Trophoblast cell (in vitro differentiated cells and primary cell): ENCODE results near the gene LCN12.
A peak's percentile ranks its signal among the peaks of the same experiment; 100 is the strongest.

Experiments
- DNase-seq, 2 donors: peaks; one replicate each; pipeline ENCODE4 v3.0.0-alpha.2; 2016
- H2AFZ ChIP-seq: 2 replicates; pipeline ENCODE4 v1.6.1; 2013; ENCODE audit warnings: low read length, moderate library complexity, mild to moderate bottlenecking; ENCODE audit not compliant: insufficient read depth, poor library complexity
- H2AK5ac ChIP-seq: 2 replicates; pipeline ENCODE4 v1.6.1; 2013; ENCODE audit warnings: mild to moderate bottlenecking, low read length
- H2BK120ac ChIP-seq: 2 replicates; pipeline ENCODE4 v1.6.1; 2013; ENCODE audit warnings: low read length, mild to moderate bottlenecking, moderate library complexity; ENCODE audit not compliant: insufficient read depth, poor library complexity
- H2BK12ac ChIP-seq: 2 replicates; pipeline ENCODE4 v1.6.1; 2013; ENCODE audit warnings: mild to moderate bottlenecking, low read length, moderate library complexity
- H2BK5ac ChIP-seq: 2 replicates; pipeline ENCODE4 v1.6.1; 2013; ENCODE audit warnings: low read length, low read depth, moderate library complexity, mild to moderate bottlenecking; ENCODE audit not compliant: poor library complexity
- H3K14ac ChIP-seq: 2 replicates; pipeline ENCODE4 v1.6.1; 2013; ENCODE audit warnings: mild to moderate bottlenecking, low read length
- H3K18ac ChIP-seq: 2 replicates; pipeline ENCODE4 v1.6.1; 2013; ENCODE audit warnings: mild to moderate bottlenecking, low read length
- H3K23ac ChIP-seq: 2 replicates; pipeline ENCODE4 v1.6.1; 2013; ENCODE audit warnings: low read length
- H3K27ac ChIP-seq: 2 replicates; pipeline ENCODE4 v1.5.1; 2013; ENCODE audit warnings: low read depth, mild to moderate bottlenecking, inconsistent platforms, low read length, moderate library complexity
- H3K27me3 ChIP-seq: 2 replicates; pipeline ENCODE4 v1.6.1; 2013; ENCODE audit warnings: inconsistent platforms, mild to moderate bottlenecking, low read length, moderate library complexity; ENCODE audit not compliant: insufficient read depth
- H3K36me3 ChIP-seq, 2 experiments: 1 replicate in 1 of 2; 2 replicates in 1 of 2; pipeline ENCODE4 v1.6.1; 2013; ENCODE audit warnings: low read length in 2 of 2, mild to moderate bottlenecking in 2 of 2, moderate library complexity in 1 of 2; ENCODE audit not compliant: insufficient read depth in 2 of 2, control insufficient read depth in 1 of 2
- H3K4ac ChIP-seq: 2 replicates; pipeline ENCODE4 v1.6.1; 2013; ENCODE audit warnings: low read depth, mild to moderate bottlenecking, low read length, moderate library complexity
- H3K4me1 ChIP-seq, 2 experiments: 1 replicate in 1 of 2; 2 replicates in 1 of 2; pipeline ENCODE4 v1.6.1; 2013; ENCODE audit warnings: low read length in 2 of 2, mild to moderate bottlenecking in 2 of 2, moderate library complexity in 1 of 2; ENCODE audit not compliant: insufficient read depth in 2 of 2, control insufficient read depth in 1 of 2
- H3K4me2 ChIP-seq: 2 replicates; pipeline ENCODE4 v1.6.1; 2013; ENCODE audit warnings: inconsistent platforms, mild to moderate bottlenecking, low read length, moderate library complexity
- H3K4me3 ChIP-seq: 2 replicates; pipeline ENCODE4 v1.5.1; 2013; ENCODE audit warnings: mild to moderate bottlenecking, low read depth, low read length, inconsistent platforms
- H3K79me1 ChIP-seq: one replicate; pipeline ENCODE4 v1.6.1; 2013; ENCODE audit warnings: low read length
- H3K79me2 ChIP-seq: 2 replicates; pipeline ENCODE4 v1.6.1; 2013; ENCODE audit warnings: low read length, mild to moderate bottlenecking; ENCODE audit not compliant: control insufficient read depth, insufficient read depth, poor library complexity
- H3K9ac ChIP-seq: 2 replicates; pipeline ENCODE4 v1.6.1; 2013; ENCODE audit warnings: mild to moderate bottlenecking, low read length
- H3K9me3 ChIP-seq: 2 replicates; pipeline ENCODE4 v1.6.1; 2013; ENCODE audit warnings: low read depth, mild to moderate bottlenecking, control low read depth, inconsistent platforms, low read length; ENCODE audit not compliant: insufficient read depth
- H4K12ac ChIP-seq: 2 replicates; pipeline ENCODE4 v1.6.1; 2013; ENCODE audit warnings: low read depth, mild to moderate bottlenecking, low read length, moderate library complexity
- H4K8ac ChIP-seq: 2 replicates; pipeline ENCODE4 v1.6.1; 2013; ENCODE audit warnings: low read depth, mild to moderate bottlenecking, low read length, moderate library complexity
- H4K91ac ChIP-seq: one replicate; pipeline ENCODE4 v1.6.1; 2013; ENCODE audit warnings: low read depth, mild to moderate bottlenecking, low read length, moderate library complexity
- WGBS: extraction: QIAGEN DNeasy Blood & Tissue Kit; methylation state at CpG from one replicate; pipeline ENCODE4 v1.1.7; 2013; ENCODE audit warnings: missing lambda C conversion rate; ENCODE audit not compliant: insufficient read length, insufficient coverage; ENCODE audit errors: extremely low coverage; 5-methylcytosine and 5-hydroxymethylcytosine counted together

Gene LCN12

DNA sequence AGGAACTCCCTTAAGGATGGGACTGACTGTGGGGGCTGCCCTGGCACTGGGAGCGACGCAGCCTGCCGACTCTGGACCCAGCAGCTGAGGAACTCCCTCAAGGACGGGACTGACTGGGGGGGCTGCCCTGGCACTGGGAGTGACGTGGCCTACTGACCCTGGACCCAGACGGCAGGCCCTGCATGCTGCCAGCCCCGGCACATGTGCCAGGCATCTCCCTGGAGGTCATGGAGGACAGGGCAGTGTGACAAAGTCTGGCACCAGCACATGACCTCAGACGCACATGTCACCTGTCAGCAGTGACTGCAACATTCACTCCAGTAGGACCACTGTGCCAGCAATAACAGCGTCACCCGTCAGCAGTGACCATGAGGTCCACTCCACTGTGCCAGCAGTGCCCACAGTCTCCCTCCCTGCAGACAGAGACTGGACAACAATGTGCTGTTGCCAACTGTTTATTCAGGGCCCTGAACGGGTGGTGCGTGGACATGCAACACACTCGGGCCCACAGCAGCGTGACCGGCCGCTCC, 12.0 kb upstream of the LCN12 start:
- no peak overlapping the region for H4K91ac ChIP-seq
- no peak overlapping the region for H3K4ac ChIP-seq
- H3K23ac ChIP-seq, result no peak overlapping the region
- no peak overlapping the region for H3K4me2 ChIP-seq
- no peak overlapping the region for H3K18ac ChIP-seq
- no peak overlapping the region for H2AK5ac ChIP-seq
- no peak overlapping the region for H2AFZ ChIP-seq
- no CpG with 5 or more reads among the region's 16 CpGs for WGBS
- no peak for DNase-seq
- H4K8ac ChIP-seq, result no peak overlapping the region
- no peak overlapping the region for H2BK12ac ChIP-seq
- no peak overlapping the region for H2BK5ac ChIP-seq
- H3K9ac ChIP-seq, result no peak overlapping the region
- peaks cover 4% of the 10 kb centered on the region for H3K9me3 ChIP-seq
- H3K27ac ChIP-seq, result no peak overlapping the region
- H3K79me2 ChIP-seq, result peaks cover 13% of the 10 kb centered on the region
- H3K14ac ChIP-seq, result no peak overlapping the region
- peaks cover 49 to 51% of the 10 kb centered on the region in 2 experiments for H3K36me3 ChIP-seq
- no peak overlapping the region for H3K4me3 ChIP-seq
- no peaks in the 10 kb centered on the region for H3K27me3 ChIP-seq
- no peak overlapping the region for H4K12ac ChIP-seq
- peaks cover 8 to 13% of the 10 kb centered on the region in 2 experiments for H3K4me1 ChIP-seq
- peaks cover 11% of the 10 kb centered on the region for H3K79me1 ChIP-seq
- H2BK120ac ChIP-seq, result no peak overlapping the region

DNA sequence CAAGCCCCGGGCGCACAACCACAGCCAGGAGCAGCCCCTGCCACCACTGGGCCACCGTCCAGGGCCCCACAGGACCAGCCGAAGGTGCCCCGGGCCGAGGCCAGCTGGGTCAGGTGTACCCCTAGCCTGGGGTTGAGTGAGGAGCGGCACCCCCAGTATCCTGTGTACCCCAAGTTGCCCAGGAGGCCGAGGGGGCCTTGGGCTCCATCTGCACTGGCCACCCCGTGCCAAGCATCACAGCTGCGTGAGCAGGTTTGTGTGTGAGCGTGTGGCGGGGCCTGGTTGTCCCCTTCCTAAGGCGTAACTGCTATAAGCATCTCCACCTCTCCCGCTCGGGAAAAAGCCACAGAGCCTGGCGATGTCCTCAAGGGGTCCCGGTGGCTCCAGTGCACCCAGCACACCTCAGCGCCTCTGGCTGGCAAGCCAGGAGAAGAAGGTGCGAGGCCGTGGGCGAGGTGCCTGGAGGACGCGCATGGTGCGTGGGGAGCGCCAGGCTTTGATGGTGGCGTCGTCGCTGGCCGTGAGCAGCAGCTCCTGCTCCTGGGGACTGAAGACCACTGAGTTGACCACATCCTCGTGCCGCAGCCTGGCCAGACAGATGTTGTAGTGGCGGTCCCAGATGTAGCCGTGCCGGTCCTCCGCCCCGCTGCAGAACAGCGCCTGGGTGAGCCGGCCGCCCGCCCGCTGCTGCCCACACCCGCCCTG, 11.4 kb upstream of the LCN12 start:
- Histone ChIP-seq H3K4me2 (no peak overlapping the region), H2AK5ac (no peak overlapping the region), H4K12ac (no peak overlapping the region), H2BK12ac (no peak overlapping the region), H3K9ac (no peak overlapping the region), H3K27me3 (no peaks in the 10 kb centered on the region), H3K14ac (no peak overlapping the region), H3K4me3 (peak overlapping the region; percentile 39), H3K79me2 (peaks cover 13% of the 10 kb centered on the region), H3K79me1 (peaks cover 11% of the 10 kb centered on the region), H3K36me3 (peaks cover 49 to 51% of the 10 kb centered on the region in 2 experiments), H4K8ac (no peak overlapping the region), H3K9me3 (peaks cover 4% of the 10 kb centered on the region), H4K91ac (no peak overlapping the region), H3K23ac (no peak overlapping the region), H3K18ac (no peak overlapping the region), H3K4ac (no peak overlapping the region), H2BK5ac (no peak overlapping the region), H3K4me1 (peaks cover 8 to 14% of the 10 kb centered on the region in 2 experiments), H2BK120ac (no peak overlapping the region), H2AFZ (no peak overlapping the region), H3K27ac (no peak overlapping the region)
- no peak for DNase-seq
- no CpG with 5 or more reads among the region's 42 CpGs for WGBS

GRCh38 chr9:136941231-136942111, 10.6 kb upstream of the LCN12 start:
- peaks cover 13% of the 10 kb centered on the region for H3K79me2 ChIP-seq
- H4K12ac ChIP-seq, result no peak overlapping the region
- no peak overlapping the region for H3K14ac ChIP-seq
- no peak overlapping the region for H2AK5ac ChIP-seq
- no peak overlapping the region for H2BK120ac ChIP-seq
- H3K36me3 ChIP-seq, result peaks cover 49 to 51% of the 10 kb centered on the region in 2 experiments
- H3K4me2 ChIP-seq, result no peak overlapping the region
- peak overlapping the region; percentile 39 for H3K4me3 ChIP-seq
- peaks cover 8 to 14% of the 10 kb centered on the region in 2 experiments for H3K4me1 ChIP-seq
- peaks cover 4% of the 10 kb centered on the region for H3K9me3 ChIP-seq
- peaks cover 11% of the 10 kb centered on the region for H3K79me1 ChIP-seq
- H3K4ac ChIP-seq, result no peak overlapping the region
- no peaks in the 10 kb centered on the region for H3K27me3 ChIP-seq
- no peak for DNase-seq
- no peak overlapping the region for H2BK5ac ChIP-seq
- WGBS, result no CpG with 5 or more reads among the region's 55 CpGs
- no peak overlapping the region for H2BK12ac ChIP-seq
- no peak overlapping the region for H4K91ac ChIP-seq
- H3K27ac ChIP-seq, result no peak overlapping the region
- H3K9ac ChIP-seq, result no peak overlapping the region
- no peak overlapping the region for H4K8ac ChIP-seq
- no peak overlapping the region for H2AFZ ChIP-seq
- H3K18ac ChIP-seq, result no peak overlapping the region
- no peak overlapping the region for H3K23ac ChIP-seq

GRCh38 chr9:136942112-136942880, 9.8 kb upstream of the LCN12 start:
- Histone ChIP-seq H3K36me3 (peaks cover 49 to 50% of the 10 kb centered on the region in 2 experiments), H2AK5ac (no peak overlapping the region), H4K12ac (no peak overlapping the region), H3K4me1 (peaks cover 8 to 14% of the 10 kb centered on the region in 2 experiments), H3K4me2 (peak overlapping the region; percentile 77), H3K9me3 (peaks cover 4% of the 10 kb centered on the region), H3K79me1 (peaks cover 11% of the 10 kb centered on the region), H3K9ac (no peak overlapping the region), H3K4me3 (no peak overlapping the region), H3K27me3 (no peaks in the 10 kb centered on the region), H3K4ac (no peak overlapping the region), H3K18ac (no peak overlapping the region), H2BK5ac (no peak overlapping the region), H2AFZ (no peak overlapping the region), H4K91ac (no peak overlapping the region), H3K14ac (no peak overlapping the region), H3K27ac (no peak overlapping the region), H3K23ac (no peak overlapping the region), H3K79me2 (peaks cover 13% of the 10 kb centered on the region), H4K8ac (no peak overlapping the region), H2BK120ac (no peak overlapping the region), H2BK12ac (no peak overlapping the region)
- WGBS, result no CpG with 5 or more reads among the region's 60 CpGs
- no peak for DNase-seq
